ENCODE measurements around the gene CNRIP1.

The CNRIP1 gene

GRCh38 chr2:68251187-68251854 lies 68.4 kb downstream of the CNRIP1 start:
- DNase-seq (ENCODE audit: low spot score) (peak; percentile 64), ATAC-seq (ENCODE audit: low read depth) (peak; percentile 73)
- H3K4me1 ChIP-seq (ENCODE audit: insufficient read depth, poor library complexity, severe bottlenecking): peaks cover 35% of the 10 kb centered on the region
- peak overlapping the region; percentile 87 for H3K27ac ChIP-seq (ENCODE audit: poor library complexity, severe bottlenecking)
- H3K9me3 ChIP-seq (ENCODE audit: severe bottlenecking): no peaks in the 10 kb centered on the region
- TF ChIP-seq CTCF (IDR thresholded peaks at IDR 0.05; ENCODE audit: poor library complexity, severe bottlenecking): peak; percentile 78
- H3K27me3 ChIP-seq (ENCODE audit: insufficient read depth, poor library complexity, severe bottlenecking): no peaks in the 10 kb centered on the region
- H3K4me3 ChIP-seq (ENCODE audit: severe bottlenecking): peak overlapping the region; percentile 73
- peaks cover 14% of the 10 kb centered on the region for H3K36me3 ChIP-seq (ENCODE audit: low read depth)

- peak overlapping the region; percentile 87 for H3K27ac ChIP-seq (ENCODE audit: poor library complexity, severe bottlenecking)
- TF ChIP-seq CTCF (IDR thresholded peaks at IDR 0.05; ENCODE audit: poor library complexity, severe bottlenecking): no peak
- ATAC-seq (ENCODE audit: low read depth) (no peak), DNase-seq (ENCODE audit: low spot score) (no peak)
- no peaks in the 10 kb centered on the region for H3K9me3 ChIP-seq (ENCODE audit: severe bottlenecking)
- H3K4me3 ChIP-seq (ENCODE audit: severe bottlenecking): peak overlapping the region; percentile 73
- no peaks in the 10 kb centered on the region for H3K27me3 ChIP-seq (ENCODE audit: insufficient read depth, poor library complexity, severe bottlenecking)
- H3K36me3 ChIP-seq (ENCODE audit: low read depth): peaks cover 14% of the 10 kb centered on the region
- peaks cover 29% of the 10 kb centered on the region for H3K4me1 ChIP-seq (ENCODE audit: insufficient read depth, poor library complexity, severe bottlenecking)
These were observed 69.0 kb downstream of the CNRIP1 start for GRCh38 chr2:68250652-68251186.

- ATAC-seq (ENCODE audit: low read depth): no peak
These were observed 69.6 kb downstream of the CNRIP1 start for GRCh38 chr2:68250196-68250595.

GRCh38 chr2:68248806-68249205 lies 70.9 kb downstream of the CNRIP1 start:
- H3K9me3 ChIP-seq (ENCODE audit: severe bottlenecking): no peaks in the 10 kb centered on the region
- DNase-seq (ENCODE audit: low spot score): no peak
- peaks cover 19% of the 10 kb centered on the region for H3K4me1 ChIP-seq (ENCODE audit: insufficient read depth, poor library complexity, severe bottlenecking)
- H3K4me3 ChIP-seq (ENCODE audit: severe bottlenecking): no peak overlapping the region
- H3K27me3 ChIP-seq (ENCODE audit: insufficient read depth, poor library complexity, severe bottlenecking): no peaks in the 10 kb centered on the region
- no peak for ATAC-seq (ENCODE audit: low read depth)
- H3K36me3 ChIP-seq (ENCODE audit: low read depth): peaks cover 19% of the 10 kb centered on the region
- H3K27ac ChIP-seq (ENCODE audit: poor library complexity, severe bottlenecking): no peak overlapping the region
- TF ChIP-seq CTCF (IDR thresholded peaks at IDR 0.05; ENCODE audit: poor library complexity, severe bottlenecking): no peak

More at GRCh38 chr2:68250196-68250595, 69.6 kb downstream of the CNRIP1 start:
- no peak for DNase-seq (ENCODE audit: low spot score)
- Histone ChIP-seq H3K27me3 (ENCODE audit: insufficient read depth, poor library complexity, severe bottlenecking) (no peaks in the 10 kb centered on the region), H3K9me3 (ENCODE audit: severe bottlenecking) (no peaks in the 10 kb centered on the region), H3K4me1 (ENCODE audit: insufficient read depth, poor library complexity, severe bottlenecking) (peaks cover 28% of the 10 kb centered on the region), H3K36me3 (ENCODE audit: low read depth) (peaks cover 14% of the 10 kb centered on the region), H3K4me3 (ENCODE audit: severe bottlenecking) (peak overlapping the region; percentile 73), H3K27ac (ENCODE audit: poor library complexity, severe bottlenecking) (peak overlapping the region; percentile 87)
- no peak for TF ChIP-seq CTCF (IDR thresholded peaks at IDR 0.05; ENCODE audit: poor library complexity, severe bottlenecking)

GRCh38 chr2:68248361-68248760 lies 71.4 kb downstream of the CNRIP1 start:
- peaks cover 19% of the 10 kb centered on the region for H3K4me1 ChIP-seq (ENCODE audit: insufficient read depth, poor library complexity, severe bottlenecking)
- H3K4me3 ChIP-seq (ENCODE audit: severe bottlenecking): no peak overlapping the region

More at GRCh38 chr2:68248361-68248760, 71.4 kb downstream of the CNRIP1 start:
- DNase-seq (ENCODE audit: low spot score): no peak
- Histone ChIP-seq H3K9me3 (ENCODE audit: severe bottlenecking) (no peaks in the 10 kb centered on the region), H3K27ac (ENCODE audit: poor library complexity, severe bottlenecking) (no peak overlapping the region), H3K36me3 (ENCODE audit: low read depth) (peaks cover 19% of the 10 kb centered on the region), H3K27me3 (ENCODE audit: insufficient read depth, poor library complexity, severe bottlenecking) (no peaks in the 10 kb centered on the region)
- ATAC-seq (ENCODE audit: low read depth): no peak
- no peak for TF ChIP-seq CTCF (IDR thresholded peaks at IDR 0.05; ENCODE audit: poor library complexity, severe bottlenecking)

Measured in RWPE2 (cell line).